ENCODE data around the gene ADAMTS3. TPM values are rescaled to one million over a fixed set of nuclear protein-coding genes. Genes with fewer than 3 reads are reported as not detected.
"Not testable (repeated sequence)": the region's sequence is repeated elsewhere in the genome, so short reads cannot be mapped to it uniquely, and the experiment has no call there.

The ADAMTS3 gene
- polyA plus RNA-seq, 1 donor: 2.0 TPM

- DNase-seq (ENCODE audit: low read depth): no peak
Measured at GRCh38 chr4:72553540-72554337, 15.3 kb downstream of the ADAMTS3 start.

- no peak for DNase-seq (ENCODE audit: low read depth)
Measured at GRCh38 chr4:72552447-72552846, 16.6 kb downstream of the ADAMTS3 start.

GRCh38 chr4:72546456-72546855 lies 22.6 kb downstream of the ADAMTS3 start:
- DNase-seq (ENCODE audit: low read depth): no peak

- not testable (repeated sequence) for DNase-seq (ENCODE audit: low read depth)
Measured at GRCh38 chr4:72540694-72541093, 28.3 kb downstream of the ADAMTS3 start.

GRCh38 chr4:72538006-72538405 lies 31.0 kb downstream of the ADAMTS3 start:
- no peak for DNase-seq (ENCODE audit: low read depth)

- DNase-seq (ENCODE audit: low read depth): no peak
Measured at GRCh38 chr4:72536443-72536842, 32.6 kb downstream of the ADAMTS3 start.

GRCh38 chr4:72531768-72532290 lies 37.2 kb downstream of the ADAMTS3 start:
- no peak for DNase-seq (ENCODE audit: low read depth)

GRCh38 chr4:72531322-72531721 lies 37.7 kb downstream of the ADAMTS3 start:
- no peak for DNase-seq (ENCODE audit: low read depth)

- no peak for DNase-seq (ENCODE audit: low read depth)
Measured at GRCh38 chr4:72529148-72529822, 39.7 kb downstream of the ADAMTS3 start.

GRCh38 chr4:72527038-72527646 lies 41.9 kb downstream of the ADAMTS3 start:
- DNase-seq (ENCODE audit: low read depth): no peak

- no peak for DNase-seq (ENCODE audit: low read depth)
Measured at GRCh38 chr4:72525938-72526337, 43.1 kb downstream of the ADAMTS3 start.

- no peak for DNase-seq (ENCODE audit: low read depth)
Measured at GRCh38 chr4:72522440-72522839, 46.6 kb downstream of the ADAMTS3 start.

GRCh38 chr4:72513227-72513626 lies 55.8 kb downstream of the ADAMTS3 start:
- no peak for DNase-seq (ENCODE audit: low read depth)

GRCh38 chr4:72507860-72508419 lies 61.1 kb downstream of the ADAMTS3 start:
- no peak for DNase-seq (ENCODE audit: low read depth)

- no peak for DNase-seq (ENCODE audit: low read depth)
Measured at GRCh38 chr4:72507167-72507566, 61.9 kb downstream of the ADAMTS3 start.

GRCh38 chr4:72505314-72505744 lies 63.7 kb downstream of the ADAMTS3 start:
- no peak for DNase-seq (ENCODE audit: low read depth)

- no peak for DNase-seq (ENCODE audit: low read depth)
Measured at GRCh38 chr4:72500214-72500613, 68.8 kb downstream of the ADAMTS3 start.

- DNase-seq (ENCODE audit: low read depth): no peak
Measured at GRCh38 chr4:72496119-72496518, 72.9 kb downstream of the ADAMTS3 start.

GRCh38 chr4:72494156-72494555 lies 74.9 kb downstream of the ADAMTS3 start:
- DNase-seq (ENCODE audit: low read depth): no peak

GRCh38 chr4:72489267-72489666 lies 79.8 kb downstream of the ADAMTS3 start:
- no peak for DNase-seq (ENCODE audit: low read depth)

GRCh38 chr4:72486991-72487390 lies 82.0 kb downstream of the ADAMTS3 start:
- DNase-seq (ENCODE audit: low read depth): no peak

GRCh38 chr4:72484981-72485380 lies 84.0 kb downstream of the ADAMTS3 start:
- DNase-seq (ENCODE audit: low read depth): no peak
